Stimulated activated CD8-positive, alpha-beta memory T cell treated with anti-CD3 and anti-CD28 coated beads, Interleukin-15, amount 100 ng/mL, for 4 hours (primary cell): Measurements from ENCODE around the gene ISOC2.
"Not testable (repeated sequence)": the region's sequence is repeated elsewhere in the genome, so short reads cannot be mapped to it uniquely, and the experiment has no call there.

Source experiments
- DNase-seq, 2 donors: peaks; one replicate each; pipeline ENCODE4 v3.0.0-alpha.2; 2020; ENCODE audit warnings: low read depth in 2 of 2

Gene ISOC2

DNA sequence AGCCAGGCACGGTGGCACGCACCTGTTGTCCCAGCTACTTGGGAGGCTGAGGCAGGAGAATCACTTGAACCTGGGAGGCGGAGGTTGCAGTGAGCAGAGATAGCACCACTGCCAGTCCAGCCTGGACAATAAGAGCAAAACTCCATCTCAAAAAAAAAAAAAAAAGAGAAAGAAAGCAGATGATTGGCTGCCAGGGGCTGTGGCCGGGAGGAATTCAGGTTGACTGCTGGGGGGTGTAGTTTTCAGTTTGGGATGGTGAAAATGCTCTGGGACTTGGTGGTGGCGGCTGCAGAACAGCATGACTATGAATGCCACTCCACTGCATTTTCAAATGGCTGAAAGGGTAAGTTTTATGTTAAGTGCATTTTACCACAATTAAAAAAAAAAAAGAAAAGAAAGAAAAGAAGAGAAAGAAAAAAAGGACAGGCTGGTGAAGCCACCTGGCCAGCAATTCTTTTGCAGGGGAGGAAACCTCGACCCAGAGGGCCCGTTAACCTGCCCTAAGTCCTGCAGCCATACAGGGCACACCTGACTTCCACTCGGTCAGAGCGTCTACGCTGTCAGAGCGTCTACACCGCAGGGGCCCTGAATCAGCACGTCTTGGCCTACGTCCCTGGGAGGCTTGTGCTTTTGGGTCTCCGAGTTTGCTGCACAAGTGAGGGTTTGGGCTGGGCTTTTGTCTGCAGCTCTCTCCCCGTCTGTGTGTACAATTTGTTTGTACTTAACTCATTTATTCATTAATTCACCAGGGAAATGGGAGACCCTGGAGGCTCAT lies 3.6 kb downstream of the ISOC2 start:
- DNase-seq: no peak

DNA sequence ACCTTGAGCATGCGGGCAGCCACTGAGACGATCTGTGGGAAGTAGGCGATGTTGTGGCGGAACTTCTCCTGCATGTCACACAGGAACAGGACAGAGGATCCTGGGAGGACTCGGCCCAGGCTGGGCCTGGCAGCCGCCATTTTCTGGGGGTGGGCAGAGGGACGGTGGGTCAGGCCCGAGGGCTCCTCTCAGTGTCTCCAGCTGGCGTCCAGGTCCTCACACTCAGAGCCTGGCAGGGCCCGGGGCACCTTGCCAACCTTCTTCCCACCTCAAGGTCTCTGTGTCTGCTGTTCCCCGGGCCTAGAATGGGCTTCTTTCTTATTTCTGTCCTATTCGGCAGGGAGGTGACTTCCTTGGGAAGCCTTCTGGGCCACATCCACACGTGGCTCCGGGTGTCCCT lies 5.1 kb downstream of the ISOC2 start:
- DNase-seq: no peak

DNA sequence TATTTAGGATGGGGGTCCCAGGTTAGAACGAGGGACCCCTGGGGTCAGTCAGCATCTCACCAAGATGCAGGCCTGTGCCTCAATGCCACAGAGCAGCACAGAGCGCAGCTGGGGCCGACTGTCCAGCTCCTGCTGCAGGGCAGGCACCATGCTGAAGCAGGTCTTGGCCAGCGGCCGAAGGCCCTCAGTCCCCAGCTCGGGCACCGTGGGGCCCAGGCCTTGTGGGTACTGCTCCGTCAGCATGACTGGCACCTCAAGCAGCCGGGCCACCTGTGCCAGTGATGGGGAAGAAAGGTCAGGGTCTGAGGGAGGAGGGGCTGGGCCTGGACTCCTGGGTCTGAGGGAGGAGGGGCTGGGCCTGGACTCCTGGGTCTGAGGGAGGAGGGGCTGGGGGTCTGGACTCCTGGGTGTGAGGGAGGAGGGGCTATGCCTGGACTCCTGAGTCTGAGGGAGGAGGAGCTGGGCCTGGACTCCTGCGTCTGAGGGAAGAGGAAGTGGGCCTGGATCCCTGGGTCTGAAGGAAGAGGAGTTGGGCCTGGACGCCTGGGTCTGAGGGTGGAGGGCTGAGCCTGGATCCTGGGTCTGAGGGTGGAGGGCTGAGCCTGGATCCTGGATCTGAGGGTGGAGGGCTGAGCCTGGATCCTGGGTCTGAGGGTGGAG lies 5.7 kb downstream of the ISOC2 start:
- DNase-seq: no peak

DNA sequence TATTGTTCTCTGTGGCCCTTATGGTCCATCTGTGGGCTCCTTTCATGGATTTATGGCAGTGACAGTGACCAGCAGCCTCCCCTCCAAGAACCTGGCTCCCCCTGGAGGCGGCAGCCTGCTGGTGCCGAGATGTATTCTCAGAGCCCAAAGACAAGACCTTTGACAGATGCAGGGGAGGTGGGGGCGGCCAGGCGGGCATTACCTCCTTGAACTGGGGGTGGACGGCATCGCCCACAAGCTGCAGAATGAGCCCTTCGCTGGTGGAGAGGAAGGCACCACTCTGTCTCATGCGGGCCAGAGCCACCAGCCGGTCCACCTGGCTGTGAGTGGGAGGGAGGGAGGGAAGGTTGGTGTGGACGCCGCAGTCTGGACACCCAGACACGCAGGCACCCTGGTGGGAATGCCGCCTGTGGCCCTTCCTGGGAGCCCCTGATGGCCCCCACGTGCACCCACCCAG lies 6.6 kb downstream of the ISOC2 start:
- no peak for DNase-seq

DNA sequence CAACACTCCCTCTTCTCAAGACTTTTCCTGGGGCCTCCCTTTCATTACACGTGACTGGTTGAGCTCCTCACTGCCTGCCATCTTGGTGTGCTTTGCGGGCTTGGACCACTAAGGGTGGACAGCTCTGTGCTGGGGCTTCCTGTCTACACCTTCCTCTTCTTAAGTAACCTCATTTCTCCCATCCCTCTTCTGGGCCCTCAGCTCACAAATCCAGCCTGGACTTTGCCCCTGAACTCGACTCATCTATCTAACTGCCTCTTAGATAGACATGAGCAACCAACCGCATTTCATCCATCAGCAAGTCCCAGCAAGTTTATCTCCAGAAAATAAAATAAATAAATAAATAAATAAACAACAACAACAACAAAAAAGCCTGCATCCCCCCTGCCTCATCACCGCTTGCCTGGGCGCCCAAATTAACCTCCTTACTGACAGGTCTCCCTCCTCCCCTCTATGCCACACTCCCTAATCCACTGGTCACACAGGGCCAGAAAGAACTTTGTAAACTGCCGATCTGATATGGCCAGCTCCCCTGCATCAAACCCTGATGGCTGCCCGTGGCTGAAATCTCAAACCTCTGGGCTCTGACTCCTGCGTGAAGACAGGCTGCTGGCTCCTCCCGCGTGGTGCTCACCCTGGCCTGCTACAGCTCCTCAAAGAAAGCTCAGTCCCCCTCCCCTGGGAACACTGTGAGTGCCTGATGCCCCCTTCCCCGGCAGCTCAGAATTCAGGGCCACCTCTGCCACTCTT lies 7.8 kb downstream of the ISOC2 start:
- DNase-seq: no peak

DNA sequence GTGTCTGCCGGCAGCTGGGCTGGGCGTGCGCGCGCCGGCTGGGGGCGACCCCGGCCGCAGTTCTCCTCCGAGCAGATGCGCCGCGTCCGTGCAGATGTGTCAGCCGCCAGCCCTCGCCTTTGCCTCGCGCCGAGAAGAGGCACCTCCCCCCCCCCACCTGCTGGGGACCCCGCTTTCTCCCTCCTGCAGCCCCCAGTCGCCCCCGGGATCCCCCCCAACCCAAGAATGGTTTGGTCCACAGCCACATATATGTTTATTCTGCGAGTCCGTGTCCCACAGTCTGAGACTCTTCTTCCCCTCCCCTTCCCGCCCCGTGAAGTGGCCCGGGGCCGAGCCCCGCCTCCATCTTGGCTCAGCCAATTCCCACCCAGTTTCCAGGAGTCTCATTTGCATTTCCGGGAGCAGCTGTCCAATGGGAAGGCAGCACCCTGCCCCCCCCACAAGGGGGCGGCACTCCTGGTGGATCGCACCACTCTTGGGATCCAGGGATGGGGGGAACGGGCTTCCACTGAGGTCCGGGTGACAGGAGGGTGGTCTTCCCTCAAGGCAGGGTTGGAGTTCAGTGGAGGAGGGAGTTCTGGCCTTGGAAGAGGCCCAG lies 8.6 kb downstream of the ISOC2 start:
- DNase-seq: no peak

DNA sequence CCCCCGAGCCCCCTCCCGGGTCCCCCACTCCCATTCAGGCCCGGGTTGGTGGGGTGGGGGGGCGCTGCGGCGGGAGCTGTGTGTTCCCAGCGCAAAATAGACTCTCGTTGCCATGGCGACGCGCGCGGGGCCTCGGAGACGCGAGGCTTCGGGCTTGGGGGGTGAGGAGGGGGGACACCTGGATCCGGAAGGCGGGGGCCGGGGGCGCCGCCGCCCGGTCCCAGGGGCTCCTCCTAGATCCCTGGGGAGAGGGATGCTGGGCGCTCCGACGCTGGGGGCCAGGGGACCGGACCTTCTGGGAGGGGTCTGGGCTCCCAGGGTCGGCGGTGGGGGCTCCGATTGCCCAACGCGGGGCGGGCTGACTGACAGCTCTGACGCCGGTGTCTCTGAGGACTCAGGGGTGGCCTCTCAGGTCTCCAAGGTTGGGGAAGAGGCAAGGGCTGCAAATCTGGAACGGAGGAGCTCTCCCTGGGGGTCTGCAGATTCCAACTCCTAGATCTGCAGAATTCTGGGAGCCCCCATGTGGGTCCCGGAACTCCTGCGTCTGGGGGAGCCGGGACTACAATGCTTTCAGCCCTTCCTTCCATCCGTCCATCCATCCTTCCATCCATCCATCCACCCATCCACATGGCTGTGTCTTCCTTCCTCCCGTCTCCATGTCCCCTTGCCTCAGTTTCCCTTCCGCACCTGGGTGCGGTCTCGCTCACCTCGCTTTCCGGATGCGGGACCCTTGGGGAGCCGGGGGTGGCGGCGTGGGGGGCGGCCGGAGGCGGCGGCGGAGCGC lies 9.3 kb downstream of the ISOC2 start:
- DNase-seq: no peak

DNA sequence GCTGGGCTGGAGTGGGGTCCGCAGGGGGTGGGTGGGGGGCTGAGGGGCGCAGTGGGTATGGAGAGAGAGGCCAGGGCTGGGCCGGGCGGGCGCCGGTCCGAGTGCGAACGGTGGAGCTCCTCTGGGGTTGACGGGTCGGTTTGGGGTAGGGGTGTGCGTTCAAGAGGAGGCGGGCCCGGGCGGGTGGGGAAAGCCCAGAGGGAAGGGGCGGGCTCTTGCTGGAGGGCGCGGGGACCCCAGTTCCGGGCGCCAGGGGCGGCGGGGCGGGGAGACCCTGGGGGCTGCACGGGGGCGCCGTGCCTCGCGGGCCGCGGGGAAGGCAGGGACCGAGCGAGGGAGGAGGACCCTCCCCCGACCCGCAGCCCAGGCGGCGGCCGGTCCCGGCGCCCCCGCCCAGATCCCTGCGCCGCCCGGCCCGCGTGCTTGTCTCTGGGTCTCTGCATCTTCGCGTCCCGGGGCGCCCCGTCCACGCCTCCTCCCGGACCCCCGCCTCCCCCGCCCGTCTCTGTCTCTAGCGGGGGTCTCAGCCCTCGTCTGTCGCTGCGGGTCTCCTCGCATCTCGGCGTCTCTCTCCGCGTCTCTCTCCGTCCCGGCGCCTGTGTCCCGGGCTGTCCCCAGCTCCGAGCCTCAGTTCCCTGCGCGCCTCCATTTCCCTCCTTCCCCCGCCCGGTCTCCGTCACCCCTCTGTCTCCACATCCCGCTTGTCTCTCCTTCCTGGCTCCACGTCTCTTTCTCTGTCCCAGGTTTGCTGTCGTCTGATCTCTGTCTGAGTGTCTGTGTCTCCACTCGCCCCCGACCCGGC lies 10.1 kb downstream of the ISOC2 start:
- DNase-seq: no peak

DNA sequence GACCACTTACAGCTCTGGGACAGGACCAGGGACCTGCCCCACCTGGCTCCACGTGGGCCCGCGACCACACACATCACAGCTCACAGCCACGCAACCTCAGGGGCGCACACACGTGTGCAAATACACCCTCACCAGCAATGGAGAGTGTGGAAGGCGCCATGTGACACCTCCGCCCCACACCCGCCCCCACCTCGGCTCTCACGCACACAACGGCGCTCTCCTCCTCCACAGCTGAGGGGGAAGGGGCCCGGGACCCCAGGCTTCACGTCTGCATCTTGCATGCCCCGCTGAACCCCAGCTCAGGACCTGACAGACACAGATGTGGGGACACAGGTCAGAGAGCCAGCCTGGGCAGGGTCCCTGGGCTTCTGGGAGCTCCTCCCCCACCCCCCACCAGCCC lies 12.0 kb downstream of the ISOC2 start:
- DNase-seq: no peak

DNA sequence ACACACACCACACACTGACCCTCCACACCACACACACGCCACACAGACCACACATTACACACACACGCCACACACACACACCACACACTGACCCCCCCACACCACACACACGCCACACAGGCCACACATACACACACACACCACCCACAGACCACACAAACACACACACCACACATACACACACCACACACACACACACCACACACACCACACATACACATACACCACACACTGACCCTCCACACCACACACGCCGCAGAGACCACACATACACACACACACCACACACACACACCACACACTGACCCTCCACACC lies 13.3 kb downstream of the ISOC2 start:
- DNase-seq: not testable (repeated sequence)

DNA sequence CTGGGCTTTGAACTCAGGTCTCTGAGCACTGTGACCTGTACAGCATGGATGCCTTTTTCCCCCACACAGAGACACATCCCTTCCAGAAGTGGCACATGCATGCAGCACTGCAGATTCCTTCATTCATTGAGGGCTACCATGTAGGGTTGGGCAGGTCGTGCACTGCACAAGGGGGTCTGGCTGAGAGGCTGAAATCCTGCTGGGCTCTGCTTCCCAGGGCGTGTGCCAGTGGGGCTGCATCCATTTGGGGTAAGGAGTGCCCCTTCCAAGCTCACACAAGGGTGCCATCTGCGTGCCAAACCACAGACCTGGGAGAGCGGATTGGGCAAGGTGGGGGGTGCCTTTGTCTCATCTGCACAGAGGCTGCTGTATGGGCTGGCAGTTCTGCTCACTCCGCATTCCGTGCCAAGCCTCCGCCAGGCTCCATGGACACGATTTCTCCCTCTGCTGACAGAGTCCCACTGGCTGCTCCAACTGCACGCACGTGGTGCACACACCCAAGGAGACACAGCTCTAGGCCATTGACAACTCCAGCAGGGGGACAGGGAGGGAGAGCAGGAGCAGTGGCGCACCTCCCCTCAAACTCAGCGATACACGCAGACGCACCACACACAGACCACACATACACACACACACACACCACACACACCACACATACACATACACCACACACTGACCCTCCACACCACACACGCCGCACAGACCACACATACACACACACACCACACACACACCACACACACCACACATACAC lies 13.8 kb downstream of the ISOC2 start:
- DNase-seq: no peak

DNA sequence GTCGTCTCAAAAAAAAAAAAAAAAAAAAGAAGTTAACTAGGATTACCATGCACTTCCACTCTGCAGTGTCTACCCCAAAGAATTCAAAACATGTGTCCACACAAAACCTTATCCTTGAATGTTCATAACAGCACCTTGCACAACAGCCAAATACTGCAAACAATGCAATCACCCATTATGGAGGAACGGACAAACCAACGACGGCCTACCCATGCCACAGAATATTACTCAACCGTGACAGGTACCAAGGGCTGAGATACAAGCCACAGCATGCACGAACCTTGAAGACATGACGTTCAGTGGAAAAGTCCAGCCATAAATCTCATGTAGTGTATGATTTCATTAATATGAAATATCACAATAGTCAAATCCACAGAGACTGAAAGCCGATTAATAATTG lies 15.4 kb downstream of the ISOC2 start:
- no peak for DNase-seq

DNA sequence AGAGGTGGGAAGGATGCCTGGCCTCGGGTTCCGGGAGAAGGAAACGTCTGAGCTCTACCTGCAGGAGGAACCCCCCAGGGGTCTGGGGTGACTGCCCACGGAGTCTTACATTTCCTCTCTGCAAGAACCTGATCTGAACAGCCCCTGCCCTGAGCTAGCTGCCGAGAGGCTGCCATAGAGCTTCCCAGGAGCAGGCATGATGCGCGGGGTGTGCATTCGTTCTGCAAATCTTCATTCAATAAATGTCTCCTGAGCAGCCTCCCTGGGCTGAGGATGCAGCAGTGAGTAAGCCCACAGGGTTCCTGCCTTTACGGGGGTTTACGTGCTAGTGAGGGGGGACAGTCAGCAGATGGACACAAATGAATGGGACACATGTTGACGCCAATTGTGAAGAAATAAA lies 16.8 kb downstream of the ISOC2 start:
- no peak for DNase-seq

DNA sequence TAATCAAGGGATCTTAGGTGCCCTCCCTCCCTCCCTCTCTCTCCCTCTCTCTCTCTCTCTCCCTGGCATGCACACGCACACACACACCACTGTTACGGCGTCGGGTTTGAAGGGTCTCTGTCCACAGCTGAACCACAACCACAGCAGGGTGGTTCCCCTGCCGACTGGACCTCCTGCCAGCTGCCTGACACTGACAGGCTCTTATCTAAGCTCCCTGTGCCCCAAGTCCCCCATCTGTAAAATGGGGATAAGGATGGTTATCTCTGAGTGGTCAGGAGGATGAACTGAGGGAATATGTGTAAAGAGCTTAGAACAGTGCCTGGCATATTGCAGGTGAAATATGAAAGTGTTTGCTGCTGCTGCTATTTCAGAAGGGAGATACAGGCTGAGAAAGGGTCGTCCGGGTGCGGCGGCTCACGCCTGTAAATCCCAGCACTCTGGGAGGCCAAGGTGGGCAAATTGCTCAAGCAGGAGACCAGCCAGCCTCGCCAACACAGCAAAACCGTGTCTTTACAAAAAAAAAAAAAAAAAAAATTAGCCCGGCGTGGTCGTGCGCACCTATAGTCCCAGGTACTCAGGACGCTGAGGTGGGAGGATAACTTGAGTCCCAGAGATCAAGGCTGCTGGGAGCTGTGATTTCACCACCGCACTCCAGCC lies 17.5 kb downstream of the ISOC2 start:
- DNase-seq: no peak

DNA sequence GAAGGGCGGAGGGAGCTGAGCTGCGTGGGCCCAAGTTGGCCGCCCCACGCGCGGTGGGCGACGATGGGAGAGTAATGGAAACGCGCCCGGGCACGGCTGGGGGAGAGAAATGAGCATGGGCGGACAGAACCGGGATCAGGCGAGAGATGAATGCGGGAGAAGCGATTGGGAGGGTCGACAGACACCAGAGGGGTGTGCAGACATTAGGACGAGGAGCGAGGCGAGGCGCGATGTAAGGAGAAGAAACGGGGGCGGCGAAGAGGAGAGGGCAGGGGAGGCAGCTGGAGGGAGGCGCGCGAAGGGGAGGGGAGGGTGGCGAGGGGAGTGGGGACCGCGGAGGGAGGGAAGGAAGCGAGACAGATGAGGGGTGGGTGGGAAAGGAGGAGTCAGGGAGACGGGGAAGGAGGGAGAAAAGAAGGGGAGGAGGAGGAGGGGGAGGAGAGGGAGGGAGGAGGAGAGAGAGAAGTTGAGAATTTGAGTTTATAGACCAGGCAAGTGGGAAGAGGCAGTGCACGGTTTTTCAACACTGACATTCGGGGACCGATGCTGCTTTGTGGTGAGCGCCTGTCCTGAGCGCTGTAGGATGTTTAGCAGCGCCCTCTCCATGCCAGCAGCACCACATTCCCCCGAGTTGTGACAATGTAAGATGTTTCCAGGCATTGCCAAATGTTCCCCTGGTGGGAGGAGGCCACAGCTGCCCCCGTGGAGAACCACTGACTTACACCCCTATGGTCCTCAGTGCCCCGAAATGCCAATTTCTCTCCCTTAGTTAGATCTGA lies 18.2 kb downstream of the ISOC2 start, which contains the start of gene SHISA7:
Gene SHISA7 (minus strand): TSS at position 256 of the 779 bp plus-strand sequence. CDS start 437 bp downstream, outside the sequence.
- DNase-seq: no peak

DNA sequence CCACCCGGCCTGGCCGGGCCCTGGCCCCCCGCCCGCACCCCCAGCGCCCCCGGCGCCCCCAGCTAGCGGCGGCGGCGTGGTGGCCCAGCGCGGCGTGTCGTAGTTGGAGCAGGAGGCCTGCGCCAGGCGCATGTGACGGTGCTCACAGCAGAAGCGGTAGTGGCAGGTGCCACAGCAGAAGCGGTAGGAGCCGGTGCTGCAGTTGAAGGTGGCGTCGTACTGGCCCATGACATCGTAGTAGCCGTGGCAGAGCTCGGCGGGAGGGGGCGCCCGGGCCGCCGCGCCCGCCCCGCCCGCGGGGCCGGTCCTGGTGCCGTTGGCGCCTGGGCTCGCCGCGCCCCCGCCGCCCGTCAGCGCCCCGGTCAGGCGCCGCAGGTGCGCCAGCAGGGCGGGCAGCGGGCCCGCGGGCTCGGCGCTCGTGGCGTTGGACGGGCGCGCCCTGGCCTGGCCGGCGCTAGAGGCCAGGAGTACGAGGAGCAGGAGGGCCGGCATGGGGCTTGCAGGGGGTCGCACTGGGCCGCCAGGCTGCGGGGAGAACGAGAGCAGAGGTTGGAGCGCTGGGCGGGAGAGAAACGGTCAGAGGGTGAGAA lies 19.0 kb downstream of the ISOC2 start:
- DNase-seq: no peak

DNA sequence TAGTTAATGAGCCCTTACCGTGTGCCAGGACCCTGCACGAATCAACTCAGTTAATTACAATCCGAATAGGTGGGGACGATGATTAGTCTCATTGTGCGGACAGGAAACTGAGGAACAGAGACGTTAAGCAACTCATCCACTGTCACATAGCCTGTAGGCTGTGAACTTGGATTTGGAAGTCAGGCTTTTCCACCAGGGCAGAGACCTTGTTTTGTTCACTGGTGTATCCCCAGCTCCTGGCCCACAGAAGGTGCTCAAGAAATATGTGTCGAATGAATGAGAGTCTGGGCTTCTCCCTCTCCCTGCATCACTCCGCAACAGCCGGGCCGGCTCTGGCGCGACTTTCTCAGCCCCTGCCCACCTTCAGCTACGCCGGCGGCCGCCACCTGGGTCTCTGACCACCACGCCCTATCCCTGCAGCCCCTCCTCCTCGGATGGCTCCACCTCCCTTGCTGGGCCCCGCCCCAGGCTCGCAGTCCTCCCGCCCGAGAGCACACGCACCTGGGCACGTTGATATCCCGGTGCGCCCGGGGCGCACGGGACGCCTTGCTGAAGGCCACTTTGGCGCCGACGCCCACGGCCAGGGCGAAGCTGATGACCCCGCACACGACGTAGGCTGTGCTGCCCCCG lies 19.6 kb downstream of the ISOC2 start:
- no peak for DNase-seq

DNA sequence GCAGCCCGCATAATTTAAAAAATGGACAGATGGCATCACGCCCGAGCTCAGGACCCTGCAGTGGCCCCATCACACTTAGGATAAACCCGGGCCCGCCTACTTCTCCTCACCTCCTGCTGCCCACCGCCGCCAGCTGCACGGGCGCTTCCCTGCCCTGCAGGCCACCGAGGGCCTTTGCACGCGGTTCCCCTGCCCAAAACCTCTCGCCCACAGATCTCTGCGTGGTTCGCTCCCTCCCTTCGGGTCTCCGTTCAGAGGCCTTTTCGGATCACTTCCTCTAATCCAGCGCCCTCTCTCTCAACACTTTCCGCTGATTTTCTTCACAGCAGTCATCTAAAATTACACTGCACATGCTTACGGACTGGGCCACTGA lies 20.1 kb downstream of the ISOC2 start:
- DNase-seq: no peak
